Stimulated activated CD4-positive, alpha-beta T cell treated with anti-CD3 and anti-CD28 coated beads, Interleukin-1b, Interleukin-23, amount 100 ng/mL, for 1 hour (primary cell): ENCODE measurements around the gene OR1N2.
"Not testable (repeated sequence)": the region's sequence is repeated elsewhere in the genome, so short reads cannot be mapped to it uniquely, and the experiment has no call there.

ENCODE experiments used
- DNase-seq, 2 donors: peaks; one replicate each; pipeline ENCODE4 v3.0.0-alpha.2; 2020; ENCODE audit warnings: low read depth in 2 of 2

OR1N2 gene

GRCh38 chr9:122552812-122553211 lies at the start of gene OR1N2:
Gene OR1N2 (plus strand): TSS chr9:122553112. CDS start chr9:122553212, 100 bp downstream.
- DNase-seq: no peak

- DNase-seq: no peak
These were observed 45.9 kb upstream of the OR1N2 start for GRCh38 chr9:122506964-122507363.

GRCh38 chr9:122510502-122510901 lies 42.4 kb upstream of the OR1N2 start, which contains the start of gene OR1J2:
Gene OR1J2 (plus strand): TSS chr9:122510802. CDS start chr9:122510802, 0 bp downstream.
- DNase-seq: no peak

- DNase-seq: no peak
These were observed 34.7 kb upstream of the OR1N2 start for GRCh38 chr9:122518226-122518625.

GRCh38 chr9:122518841-122519240 lies 34.1 kb upstream of the OR1N2 start, which contains the start of gene OR1J4:
Gene OR1J4 (plus strand): TSS chr9:122519141. CDS start chr9:122519141, 0 bp downstream.
- DNase-seq: no peak

GRCh38 chr9:122519376-122519775 lies 33.5 kb upstream of the OR1N2 start:
- DNase-seq: no peak

GRCh38 chr9:122526602-122527001 lies 26.3 kb upstream of the OR1N2 start:
- no peak for DNase-seq

GRCh38 chr9:122527193-122527592 lies 25.7 kb upstream of the OR1N2 start, which contains the start of gene OR1N1:
Gene OR1N1 (minus strand): TSS chr9:122527293. CDS start chr9:122527293, 0 bp downstream.
- DNase-seq: no peak

- DNase-seq: not testable (repeated sequence)
These were observed 21.8 kb upstream of the OR1N2 start for GRCh38 chr9:122531157-122531556.

- DNase-seq: no peak
These were observed 16.8 kb upstream of the OR1N2 start for GRCh38 chr9:122536134-122536533.

GRCh38 chr9:122537066-122537465 lies 15.8 kb upstream of the OR1N2 start:
- not testable (repeated sequence) for DNase-seq

- no peak for DNase-seq
These were observed 14.2 kb upstream of the OR1N2 start for GRCh38 chr9:122538757-122539156.

- DNase-seq: no peak
These were observed 6.7 kb upstream of the OR1N2 start for GRCh38 chr9:122546196-122546595.

GRCh38 chr9:122551371-122551770 lies 1.5 kb upstream of the OR1N2 start:
- DNase-seq: no peak

GRCh38 chr9:122561446-122561845 lies 8.5 kb downstream of the OR1N2 start:
- no peak for DNase-seq

- DNase-seq: no peak
These were observed 9.3 kb downstream of the OR1N2 start for GRCh38 chr9:122562134-122562760.

- no peak for DNase-seq
These were observed 15.0 kb downstream of the OR1N2 start for GRCh38 chr9:122567901-122568300.

- DNase-seq: no peak
These were observed 19.5 kb downstream of the OR1N2 start for GRCh38 chr9:122572456-122572855.

- no peak for DNase-seq
These were observed 27.0 kb downstream of the OR1N2 start for GRCh38 chr9:122579874-122580273.

GRCh38 chr9:122580360-122580759 lies 27.4 kb downstream of the OR1N2 start:
- no peak for DNase-seq

GRCh38 chr9:122583284-122583683 lies 30.4 kb downstream of the OR1N2 start, which contains the start of gene OR1L8:
Gene OR1L8 (minus strand): TSS chr9:122583384. CDS start chr9:122568477, 14,907 bp downstream.
- DNase-seq: not testable (repeated sequence)
